ES-I3 (cell line): ENCODE measurements around the gene MFNG.

Experiments
- H3K36me3 ChIP-seq: 2 replicates; pipeline ENCODE4 v1.6.1; 2013; ENCODE audit warnings: mild to moderate bottlenecking, low read length, control low read depth, moderate library complexity; ENCODE audit not compliant: insufficient read depth
- H3K4me1 ChIP-seq: 2 replicates; pipeline ENCODE4 v1.6.1; 2013; ENCODE audit warnings: mild to moderate bottlenecking, control low read depth, low read length; ENCODE audit not compliant: insufficient read depth
- H3K9ac ChIP-seq: 2 replicates; pipeline ENCODE4 v1.6.1; 2013; ENCODE audit warnings: low read depth, mild to moderate bottlenecking, low read length, moderate library complexity
- H3K9me3 ChIP-seq: 2 replicates; pipeline ENCODE4 v1.6.1; 2013; ENCODE audit warnings: mild to moderate bottlenecking, low read length, moderate library complexity; ENCODE audit not compliant: control insufficient read depth, insufficient read depth

The MFNG gene

DNA sequence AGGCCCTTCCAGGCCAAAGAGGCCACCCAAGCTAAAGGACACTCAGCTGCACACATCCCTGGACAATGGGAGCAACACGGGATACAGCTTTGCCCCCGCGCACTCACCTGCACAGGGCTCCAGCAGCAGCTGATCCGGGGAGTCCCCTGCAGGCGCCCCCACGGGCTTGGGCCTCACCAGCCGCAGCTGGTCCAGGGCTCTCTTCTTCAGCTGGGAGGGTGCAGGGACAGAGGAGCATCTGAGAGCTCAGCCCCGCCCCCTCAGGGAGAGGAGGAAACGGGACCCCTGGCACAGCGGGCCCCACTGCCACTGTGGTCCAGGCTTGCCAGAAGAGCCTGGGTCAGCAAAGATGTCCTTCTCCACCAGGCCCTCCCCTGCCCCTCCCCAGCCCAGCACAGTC, 7.8 kb upstream of the MFNG start:
- H3K36me3 ChIP-seq = no peaks in the 10 kb centered on the region
- H3K9me3 ChIP-seq = no peaks in the 10 kb centered on the region
- H3K9ac ChIP-seq = no peak overlapping the region
- H3K4me1 ChIP-seq = peaks cover 4% of the 10 kb centered on the region; the same call in 1 of the 2 replicates

DNA sequence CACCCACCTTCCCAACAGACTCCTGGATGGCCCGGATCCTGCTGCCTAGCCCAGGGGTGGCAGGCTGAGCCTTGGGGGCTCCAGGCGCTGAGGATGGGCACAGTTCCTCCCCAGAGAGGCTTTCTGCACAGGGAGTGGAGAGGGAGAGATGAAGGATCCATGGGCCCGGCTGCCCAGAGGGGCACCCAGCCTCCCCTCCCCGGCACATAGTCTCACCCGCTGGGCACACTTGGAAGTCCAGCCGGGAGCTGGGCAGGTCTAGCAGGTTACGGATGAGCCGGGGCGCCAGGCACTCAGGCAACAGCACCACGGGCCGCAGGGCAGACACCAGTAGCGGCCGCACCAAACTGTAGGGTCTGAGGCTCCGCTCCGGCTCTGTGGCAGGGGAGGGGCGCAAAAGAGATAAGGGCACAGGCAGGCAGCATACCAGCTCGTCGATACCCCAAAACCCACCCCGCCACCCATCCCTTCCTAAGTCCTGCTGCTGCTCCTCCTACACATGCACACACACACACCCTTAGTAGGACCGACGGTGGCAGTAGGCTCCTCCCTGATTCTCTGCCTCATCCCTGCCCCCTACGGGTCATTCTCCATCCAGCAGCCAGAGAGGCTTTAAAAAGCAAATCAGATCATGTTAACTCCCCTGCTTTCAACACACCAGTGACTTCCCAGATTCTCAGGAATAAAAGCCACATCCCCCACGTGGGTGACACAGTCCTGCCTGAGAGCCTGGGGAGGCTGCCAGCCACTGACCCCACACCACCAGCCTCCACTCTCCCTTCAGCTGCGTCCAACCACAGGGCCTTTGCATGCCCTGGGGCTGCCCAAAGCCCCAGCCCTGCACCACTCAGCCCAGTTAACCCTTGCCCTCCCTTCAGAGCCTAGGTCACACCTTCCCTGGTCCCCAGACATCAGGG, 6.5 kb upstream of the MFNG start:
- Histone ChIP-seq H3K9me3 (no peaks in the 10 kb centered on the region), H3K9ac (no peak overlapping the region), H3K36me3 (no peaks in the 10 kb centered on the region), H3K4me1 (peaks cover 8% of the 10 kb centered on the region; the same call in 1 of the 2 replicates)

DNA sequence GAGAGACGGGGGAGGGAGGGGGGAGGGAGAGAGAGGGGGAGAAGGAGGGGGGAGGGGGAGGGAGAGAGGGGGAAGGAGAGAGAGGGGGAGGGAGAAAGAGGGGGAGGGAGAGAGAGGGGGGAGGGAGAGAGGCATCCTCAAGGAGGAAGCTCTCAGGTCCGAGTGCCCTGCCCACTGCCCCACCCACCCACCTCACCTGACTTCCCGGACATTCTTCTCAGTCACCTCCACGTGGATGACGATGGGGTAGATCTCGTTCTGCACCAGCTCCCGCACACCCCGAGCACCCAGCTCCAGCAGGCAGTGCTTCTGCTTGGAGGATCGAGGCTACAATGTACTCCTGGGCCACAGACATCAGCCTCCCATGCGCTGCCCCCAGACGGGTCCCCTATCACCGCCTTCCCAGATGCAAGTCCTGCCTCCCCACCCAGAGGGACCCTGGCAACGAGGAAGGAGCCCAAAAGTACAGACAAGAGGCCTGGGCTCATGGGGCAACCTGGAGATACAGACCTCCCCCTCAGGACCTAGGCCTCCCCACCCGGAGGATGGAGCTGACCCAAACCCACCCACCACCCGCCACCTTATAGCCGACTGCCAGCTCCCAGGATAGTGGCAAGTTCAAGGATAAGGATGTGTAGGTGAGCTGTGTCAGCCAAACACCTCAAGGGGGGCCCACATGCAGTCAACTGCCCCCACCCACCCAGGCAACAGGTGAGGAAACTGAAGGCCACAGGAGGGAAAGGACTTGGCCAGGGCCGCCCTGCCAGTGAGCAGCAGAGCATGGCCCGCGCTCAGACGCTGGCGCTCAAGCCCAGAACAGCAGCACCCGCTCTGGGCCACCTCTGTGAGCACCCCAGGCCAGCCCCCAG, 5.6 kb upstream of the MFNG start:
- no peaks in the 10 kb centered on the region for H3K36me3 ChIP-seq
- H3K9me3 ChIP-seq = no peaks in the 10 kb centered on the region
- no peak overlapping the region for H3K9ac ChIP-seq
- peaks cover 10% of the 10 kb centered on the region; the same call in 1 of the 2 replicates for H3K4me1 ChIP-seq

DNA sequence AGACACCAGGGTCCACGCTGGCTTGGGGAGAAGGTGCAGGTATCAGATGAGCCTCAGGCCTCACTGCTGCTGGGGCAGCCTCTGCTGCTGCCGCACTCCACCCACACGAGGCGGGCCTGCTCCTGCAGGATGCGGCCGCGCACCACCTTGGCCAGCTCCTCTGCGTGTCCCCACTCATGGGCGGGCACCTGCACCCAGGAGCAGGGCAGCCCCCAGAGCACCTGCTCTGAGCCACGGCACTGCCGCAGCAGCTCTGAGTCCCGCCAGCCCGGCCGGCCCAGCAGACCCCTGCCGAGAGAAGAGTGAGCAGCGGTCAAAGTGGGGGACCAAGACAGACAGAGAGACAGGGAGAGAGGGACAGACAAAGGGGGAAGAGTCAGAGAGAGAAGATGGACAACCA, 4.9 kb upstream of the MFNG start:
- Histone ChIP-seq H3K4me1 (peaks cover 10% of the 10 kb centered on the region; the same call in 1 of the 2 replicates), H3K9ac (no peak overlapping the region), H3K36me3 (no peaks in the 10 kb centered on the region), H3K9me3 (no peaks in the 10 kb centered on the region)

DNA sequence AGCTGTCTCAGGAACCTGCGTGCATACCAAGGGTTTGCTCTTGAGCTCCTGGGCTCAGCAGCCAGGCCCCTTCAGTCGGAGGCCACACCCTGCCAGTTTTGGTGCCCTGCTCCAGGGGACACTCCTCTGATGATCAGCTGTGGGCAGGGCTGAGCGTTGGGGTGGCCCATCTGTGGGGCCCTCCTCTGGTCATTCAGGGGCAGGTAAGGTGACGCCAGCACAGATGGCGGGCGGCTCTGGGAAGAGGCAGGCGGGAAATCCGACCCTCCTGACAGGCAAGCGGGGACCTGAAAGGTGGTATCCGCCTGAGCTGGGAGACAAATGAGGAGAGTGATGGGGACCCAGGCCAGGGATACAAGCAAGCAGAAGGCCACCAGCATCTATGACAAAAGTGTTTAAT, 3.8 kb upstream of the MFNG start:
- H3K9me3 ChIP-seq = no peaks in the 10 kb centered on the region
- no peaks in the 10 kb centered on the region for H3K36me3 ChIP-seq
- H3K4me1 ChIP-seq = peaks cover 19% of the 10 kb centered on the region; the same call in 1 of the 2 replicates
- no peak overlapping the region for H3K9ac ChIP-seq

DNA sequence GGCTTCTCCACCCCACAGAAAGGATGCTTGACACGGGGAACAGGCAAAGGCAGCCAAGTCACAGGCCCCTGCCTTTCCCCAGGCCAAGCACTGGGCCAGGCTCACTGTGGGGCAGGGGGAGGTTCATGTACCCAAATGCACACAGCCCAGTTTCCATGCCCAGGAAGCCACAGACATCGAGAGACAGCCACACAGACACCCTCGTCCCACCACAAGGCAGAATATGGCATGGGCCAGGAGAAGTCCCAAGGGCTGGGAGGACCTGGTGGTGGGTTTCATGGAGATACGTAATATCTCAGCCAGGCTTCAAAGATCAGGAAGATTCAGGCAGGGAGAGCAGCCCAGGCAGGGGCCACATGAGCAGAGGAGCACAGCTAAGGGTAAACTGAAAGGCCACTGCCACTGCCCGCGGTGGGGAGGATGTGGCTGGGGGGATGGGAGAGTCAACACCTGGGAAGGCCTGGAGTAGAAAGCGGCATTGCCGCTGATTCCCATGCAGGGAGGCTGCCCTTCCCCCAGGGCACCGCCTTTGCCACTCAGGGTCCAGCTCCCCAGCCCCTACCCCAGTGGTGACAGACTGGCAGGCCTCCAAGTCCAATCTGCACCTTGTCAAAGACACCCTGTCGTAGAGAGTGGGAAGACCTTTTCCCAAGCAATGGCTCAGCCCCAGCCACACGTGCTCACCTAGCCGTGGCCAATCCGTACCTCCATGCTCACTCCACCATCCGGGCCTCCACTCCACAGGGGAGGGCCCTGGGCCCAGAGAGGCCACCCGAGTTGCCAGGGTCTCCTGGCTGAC, 2.4 kb upstream of the MFNG start:
- no peak overlapping the region for H3K9ac ChIP-seq
- peaks cover 33% of the 10 kb centered on the region; the same call in 1 of the 2 replicates for H3K4me1 ChIP-seq
- no peaks in the 10 kb centered on the region for H3K36me3 ChIP-seq
- H3K9me3 ChIP-seq = no peaks in the 10 kb centered on the region

DNA sequence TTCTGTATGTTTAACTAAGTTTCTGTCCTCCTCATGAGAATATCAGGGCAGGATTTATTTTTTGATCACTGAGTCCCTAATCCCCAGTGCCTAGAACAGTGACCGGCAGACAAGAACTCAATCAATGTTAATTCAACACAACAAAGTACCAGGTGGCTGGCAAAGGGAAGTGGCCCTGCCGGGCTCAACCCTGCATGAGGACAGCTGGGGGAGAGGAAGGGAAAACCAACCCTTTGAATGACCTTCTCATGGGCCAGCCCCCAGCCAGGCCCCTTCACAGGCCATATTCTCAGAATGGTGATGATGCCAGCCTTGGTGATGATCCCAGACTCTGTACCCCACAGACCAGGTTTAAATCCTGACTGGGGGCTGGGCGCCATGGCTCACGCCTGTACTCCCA, 1.4 kb upstream of the MFNG start:
- Histone ChIP-seq H3K9me3 (no peaks in the 10 kb centered on the region), H3K9ac (no peak overlapping the region), H3K36me3 (no peaks in the 10 kb centered on the region), H3K4me1 (peaks cover 34% of the 10 kb centered on the region; the same call in 1 of the 2 replicates)

DNA sequence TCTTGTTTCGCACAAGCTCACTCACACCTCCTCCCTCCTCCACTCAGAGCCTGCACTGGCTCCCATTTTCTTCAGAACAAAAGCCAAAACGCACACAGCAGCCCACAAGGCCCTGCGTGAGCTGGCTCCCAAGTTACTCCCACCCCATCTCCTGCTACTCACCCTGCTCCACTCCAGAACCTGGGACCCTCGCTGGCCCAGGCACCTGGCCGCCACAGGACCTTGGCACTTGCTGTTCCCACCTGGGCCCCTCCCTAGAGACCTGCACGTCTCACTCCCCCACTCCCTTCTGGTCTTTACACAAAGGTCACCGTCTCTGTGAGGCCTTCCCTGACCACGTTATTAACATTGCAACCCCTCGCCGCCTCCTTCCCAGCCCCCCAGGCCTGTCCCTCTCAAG, 945 bp upstream of the MFNG start:
- Histone ChIP-seq H3K9me3 (no peaks in the 10 kb centered on the region), H3K9ac (no peak overlapping the region), H3K36me3 (no peaks in the 10 kb centered on the region), H3K4me1 (peaks cover 34% of the 10 kb centered on the region; the same call in 1 of the 2 replicates)

DNA sequence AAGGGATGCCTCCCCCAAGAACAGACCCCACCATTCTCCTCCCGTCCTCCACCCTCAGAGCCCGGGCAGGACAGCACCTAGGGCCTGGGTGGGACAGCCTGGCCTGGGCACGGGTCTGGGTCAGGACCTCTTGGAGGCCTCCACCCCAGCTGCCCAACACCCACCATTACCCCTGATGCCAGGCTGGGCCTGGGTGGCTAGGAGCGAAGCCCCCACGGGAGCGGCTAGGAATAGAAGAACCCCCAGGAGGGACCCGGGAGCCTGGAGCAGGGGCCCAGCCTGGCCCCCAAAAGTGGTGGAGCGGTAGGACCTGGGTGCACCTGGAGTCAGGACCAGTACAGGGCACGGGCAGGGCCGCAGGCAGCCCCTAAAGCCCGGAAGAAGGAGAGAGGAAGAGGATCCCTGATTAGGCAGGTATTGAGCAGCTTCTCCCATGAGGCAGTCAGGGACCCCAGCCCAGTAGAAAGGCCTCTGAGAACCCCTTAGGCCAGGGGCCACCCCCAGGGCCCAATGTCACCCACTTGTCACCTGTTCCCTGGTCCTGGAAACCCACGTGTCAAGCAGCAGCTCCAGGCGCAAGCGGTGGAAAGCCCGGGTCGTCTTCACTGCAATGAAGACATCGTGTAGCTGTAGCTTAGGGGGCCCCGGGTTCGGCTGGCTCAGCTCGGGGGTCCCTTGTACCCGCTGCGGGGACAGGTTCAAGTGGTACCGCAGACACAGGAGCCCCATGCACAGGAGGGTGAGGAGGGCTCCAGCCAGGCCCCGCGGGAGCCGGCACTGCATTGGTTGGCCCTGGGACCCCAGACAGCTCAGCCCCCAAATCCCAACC, 575 bp downstream of the MFNG start:
- H3K9me3 ChIP-seq = no peaks in the 10 kb centered on the region
- H3K36me3 ChIP-seq = no peaks in the 10 kb centered on the region
- no peak overlapping the region; the same call in 1 of the 2 replicates for H3K9ac ChIP-seq
- H3K4me1 ChIP-seq = peaks cover 34% of the 10 kb centered on the region; the same call in 1 of the 2 replicates

DNA sequence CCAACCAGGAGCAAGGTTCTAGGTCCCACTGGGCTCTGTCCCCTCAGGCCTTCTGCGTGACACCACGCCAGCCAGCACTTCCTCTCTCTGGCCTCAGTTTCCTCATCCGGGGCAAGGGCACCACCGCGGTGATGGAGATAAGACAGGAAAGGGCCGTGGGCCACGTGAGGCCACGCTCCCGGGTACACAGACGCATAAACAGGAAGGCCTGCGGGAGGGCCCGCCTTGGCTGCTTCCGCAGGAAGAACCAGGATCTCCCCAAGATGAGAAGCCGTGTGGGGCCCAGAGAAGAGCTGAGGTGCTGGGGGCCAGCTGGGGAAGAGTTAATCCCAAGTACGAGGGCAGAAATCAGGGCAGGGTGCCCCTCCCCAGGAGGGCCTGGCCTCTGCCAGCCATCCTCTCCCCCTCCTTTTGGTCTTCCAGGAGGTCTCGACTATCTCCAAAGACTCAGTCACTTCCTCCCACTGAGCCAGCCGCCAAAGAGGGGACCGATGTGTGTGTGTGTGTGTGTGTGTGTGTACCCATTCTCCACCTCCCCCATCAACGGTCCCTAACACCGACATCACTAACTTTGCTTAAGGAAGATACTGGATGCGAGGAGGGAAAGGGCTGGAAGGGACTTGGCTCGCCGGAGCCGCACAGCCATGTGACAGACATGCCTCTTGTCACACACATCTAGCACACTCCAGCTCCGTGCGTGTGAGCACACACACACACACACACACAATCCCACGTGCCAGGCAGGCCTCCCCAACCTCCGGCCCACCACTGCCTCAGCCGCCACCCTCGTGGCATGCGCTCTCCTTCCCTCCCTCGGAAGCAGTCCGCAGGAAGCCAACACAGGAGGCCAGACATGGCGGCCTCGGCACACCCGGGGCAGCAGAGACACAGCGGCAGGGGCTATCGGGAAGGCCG, 1.4 kb downstream of the MFNG start:
- Histone ChIP-seq H3K9me3 (no peaks in the 10 kb centered on the region), H3K36me3 (no peaks in the 10 kb centered on the region), H3K9ac (no peak overlapping the region), H3K4me1 (peaks cover 34% of the 10 kb centered on the region; the same call in 1 of the 2 replicates)

DNA sequence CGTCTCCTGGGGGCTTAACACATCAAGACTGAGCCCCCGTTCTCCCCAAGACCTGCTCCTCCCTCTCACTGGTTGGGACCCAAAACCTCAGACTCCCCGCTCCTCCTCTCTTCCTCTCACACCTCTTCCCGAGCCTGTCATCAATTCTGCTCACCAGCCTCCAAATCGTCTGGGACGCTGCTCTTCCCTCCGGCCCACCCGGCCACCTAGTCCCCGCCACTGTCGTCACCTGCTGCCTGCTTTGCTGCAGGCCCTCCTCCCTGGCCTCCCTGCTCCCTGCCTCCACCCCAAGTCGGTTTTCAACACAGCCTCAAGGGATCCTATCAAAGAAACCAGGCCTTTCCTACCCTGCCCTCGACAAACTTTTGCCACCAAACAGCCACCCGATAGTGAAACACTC, 3.1 kb downstream of the MFNG start:
- Histone ChIP-seq H3K9me3 (no peaks in the 10 kb centered on the region), H3K4me1 (peaks cover 27% of the 10 kb centered on the region; the same call in 1 of the 2 replicates), H3K9ac (no peak overlapping the region), H3K36me3 (no peaks in the 10 kb centered on the region)

DNA sequence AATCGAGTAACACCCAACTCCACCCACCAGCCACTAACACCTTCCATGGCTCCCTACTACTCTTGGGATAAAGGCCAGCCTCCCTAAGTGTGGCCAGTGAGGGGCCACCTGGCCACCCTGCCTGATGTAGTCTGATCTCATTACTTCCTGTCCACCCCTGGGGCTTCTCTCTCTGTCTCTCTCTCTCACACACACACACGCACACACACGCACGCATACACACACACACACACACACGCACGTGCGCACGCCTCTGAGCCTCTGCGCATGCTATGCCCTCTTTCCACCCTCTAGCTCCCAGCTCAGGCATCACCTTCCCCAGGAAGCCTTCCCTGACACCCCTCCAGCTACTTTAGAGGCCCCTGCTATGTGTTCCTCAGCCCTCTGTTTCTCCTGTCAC, 3.9 kb downstream of the MFNG start:
- no peaks in the 10 kb centered on the region for H3K9me3 ChIP-seq
- H3K36me3 ChIP-seq = no peaks in the 10 kb centered on the region
- H3K9ac ChIP-seq = no peak overlapping the region
- peaks cover 24% of the 10 kb centered on the region; the same call in 1 of the 2 replicates for H3K4me1 ChIP-seq
